Esophagus squamous epithelium (tissue), 5 donors: Measurements from ENCODE around the gene MAPK12. TPM values are rescaled to one million over a fixed set of nuclear protein-coding genes. Genes with fewer than 3 reads are reported as not detected.

ENCODE experiments used
- DNase-seq: peaks from one replicate; lab custom pipeline; 2025; lab: John Stamatoyannopoulos, UW
- H3K27ac ChIP-seq, 4 donors: fragments of 200-600 bp; sonication (generic); one replicate each; pipeline ENCODE4 v1.5.1; 2016 to 2019; ENCODE audit warnings: mild to moderate bottlenecking in 1 of 4
- H3K27me3 ChIP-seq, 4 donors: fragments of 200-600 bp; sonication (generic); 1 replicate in 3 of 4; 2 replicates in 1 of 4; pipeline versions ENCODE4 v1.5.1 to v1.6.0; 2017 to 2021; ENCODE audit warnings: antibody characterized with exemption in 1 of 4
- H3K36me3 ChIP-seq, 3 donors: fragments of 200-600 bp; sonication (generic); one replicate each; pipeline ENCODE4 v1.5.1; 2016 to 2019
- H3K4me1 ChIP-seq, 3 donors: fragments of 200-600 bp; sonication (generic); one replicate each; pipeline ENCODE4 v1.5.1; 2017 to 2019
- H3K4me3 ChIP-seq, 4 donors: fragments of 200-600 bp; sonication (generic); 1 replicate in 3 of 4; 2 replicates in 1 of 4; pipeline ENCODE4 v1.5.1; 2016 to 2019; ENCODE audit warnings: mild to moderate bottlenecking in 2 of 4, moderate library complexity in 1 of 4
- H3K9me3 ChIP-seq, 3 donors: fragments of 200-600 bp; sonication (generic); one replicate each; pipeline ENCODE4 v1.5.1; 2016 to 2019
- CTCF ChIP-seq, 6 experiments: fragments of 450-650 bp in 4 of 6; fragments of 200-600 bp in 2 of 6; sonication (generic) in 2 of 6; IDR thresholded peaks; one replicate each; pipeline ENCODE4 v1.5.1; 2016 to 2019; ENCODE audit warnings: antibody characterized with exemption in 6 of 6, mild to moderate bottlenecking in 4 of 6, moderate library complexity in 4 of 6
- POLR2A ChIP-seq, 4 donors: fragments of 450-650 bp; IDR thresholded peaks; one replicate each; pipeline ENCODE4 v1.6.1; 2017; ENCODE audit warnings: antibody characterized with exemption in 4 of 4, mild to moderate bottlenecking in 4 of 4, moderate library complexity in 3 of 4
- WGBS, 2 donors: methylation state at CpG; one replicate each; pipeline ENCODE4 v1.1.5; 2018; 5-methylcytosine and 5-hydroxymethylcytosine counted together
- intact Hi-C: fragments of 100-400 bp; cut with DNase I; formaldehyde crosslinking; loops from one replicate; pipeline ENCODE4 v1.15.0; 2022
- total RNA-seq, 4 donors: library from RNA; depleted of rRNA; stranded (reverse); fragments of >200 nt; gene quantifications; one replicate each; pipeline ENCODE4 v1.1.0, GENCODE V29; 2016
- donor health status: DM: yes; HTN: yes; CAD: no.

Gene MAPK12
- total RNA-seq, 4 donors from 2014 or later = 0.19 to 6.9 (median 2.3) TPM

GRCh38 chr22:50303515-50303847 lies 42.0 kb upstream of the MAPK12 start:
- intact Hi-C loops = no loop called here
- Histone ChIP-seq H3K4me3 (peak overlapping the region; percentile 20 to 96 (median 78)), H3K36me3 (no peaks in the 10 kb centered on the region), H3K9me3 (no peaks in the 10 kb centered on the region), H3K27ac (peak overlapping the region; percentile 94 to 97 (median 96)), H3K27me3 (no peaks in the 10 kb centered on the region), H3K4me1 (peaks cover 73 to 92% (median 78%) of the 10 kb centered on the region in 3 donors)
- DNase-seq = no peak
- TF ChIP-seq CTCF (IDR thresholded peaks at IDR 0.05) = no peak
- TF ChIP-seq POLR2A (IDR thresholded peaks at IDR 0.05) = no peak
- WGBS, 2 donors = 20 to 33% methylated on average over 1 to 3 of the region's 7 CpGs

GRCh38 chr22:50302564-50302963 lies 41.1 kb upstream of the MAPK12 start:
- H3K27ac ChIP-seq = peak overlapping the region; percentile 94 to 97 (median 96)

GRCh38 chr22:50302041-50302541 lies 40.6 kb upstream of the MAPK12 start:
- Histone ChIP-seq H3K36me3 (no peaks in the 10 kb centered on the region), H3K9me3 (no peaks in the 10 kb centered on the region), H3K4me3 (peak overlapping the region in 3 of 4 donors; percentile 18 to 46 (median 45)), H3K27me3 (no peaks in the 10 kb centered on the region), H3K4me1 (peaks cover 80 to 98% (median 92%) of the 10 kb centered on the region in 3 donors), H3K27ac (peak overlapping the region; percentile 94 to 97 (median 96))
- intact Hi-C loops = no loop called here
- no peak for DNase-seq
- no peak for TF ChIP-seq POLR2A (IDR thresholded peaks at IDR 0.05)
- no peak for TF ChIP-seq CTCF (IDR thresholded peaks at IDR 0.05)
- WGBS, 2 donors = 0 to 41% methylated on average over 3 to 4 of the region's 9 CpGs

More at GRCh38 chr22:50302564-50302963, 41.1 kb upstream of the MAPK12 start:
- no peaks in the 10 kb centered on the region for H3K9me3 ChIP-seq
- DNase-seq = no peak
- WGBS, 2 donors = no CpG with 5 or more reads among the region's 5 CpGs
- intact Hi-C loops = no loop called here
- no peaks in the 10 kb centered on the region for H3K27me3 ChIP-seq
- no peaks in the 10 kb centered on the region for H3K36me3 ChIP-seq
- peaks cover 75 to 93% (median 88%) of the 10 kb centered on the region in 3 donors for H3K4me1 ChIP-seq
- peak overlapping the region in 1 of 4 donors; percentile 45 for H3K4me3 ChIP-seq
- TF ChIP-seq POLR2A (IDR thresholded peaks at IDR 0.05) (no peak), CTCF (IDR thresholded peaks at IDR 0.05) (no peak)

- Histone ChIP-seq H3K4me3 (peak overlapping the region in 3 of 4 donors; percentile 18 to 46 (median 45)), H3K27me3 (no peaks in the 10 kb centered on the region)
- no peak for DNase-seq
Measured at GRCh38 chr22:50301581-50301991, 40.1 kb upstream of the MAPK12 start.

More at GRCh38 chr22:50301581-50301991, 40.1 kb upstream of the MAPK12 start:
- Histone ChIP-seq H3K36me3 (no peaks in the 10 kb centered on the region), H3K4me1 (peaks cover 85 to 100% (median 97%) of the 10 kb centered on the region in 3 donors), H3K27ac (peak overlapping the region; percentile 94 to 97 (median 96)), H3K9me3 (no peaks in the 10 kb centered on the region)
- intact Hi-C loops = no loop called here
- WGBS, 2 donors = no CpG with 5 or more reads among the region's 17 CpGs
- TF ChIP-seq POLR2A (IDR thresholded peaks at IDR 0.05) (no peak), CTCF (IDR thresholded peaks at IDR 0.05) (no peak)
